Suprapubic skin (tissue), 4 donors: ENCODE data around the gene YTHDF1. TPM values are rescaled to one million over a fixed set of nuclear protein-coding genes. Genes with fewer than 3 reads are reported as not detected.

ENCODE experiments used
- DNase-seq, 2 donors: peaks; one replicate each; pipeline ENCODE4 v3.0.0-alpha.2; 2019; ENCODE audit warnings: low spot score in 2 of 2
- H3K27ac ChIP-seq: fragments of 200-600 bp; sonication (generic); one replicate; pipeline ENCODE4 v1.5.1; 2019
- H3K27me3 ChIP-seq: fragments of 200-600 bp; sonication (generic); one replicate; pipeline ENCODE4 v1.5.1; 2019
- H3K36me3 ChIP-seq: fragments of 200-600 bp; sonication (generic); one replicate; pipeline ENCODE4 v1.5.1; 2019
- H3K4me1 ChIP-seq: fragments of 200-600 bp; sonication (generic); one replicate; pipeline ENCODE4 v1.5.1; 2019
- H3K4me3 ChIP-seq: fragments of 200-600 bp; sonication (generic); one replicate; pipeline ENCODE4 v1.5.1; 2019; ENCODE audit warnings: mild to moderate bottlenecking
- H3K9me3 ChIP-seq: fragments of 200-600 bp; sonication (generic); one replicate; pipeline ENCODE4 v1.5.1; 2019
- EP300 ChIP-seq: sonication (generic); formaldehyde crosslinking; IDR thresholded peaks from one replicate; pipeline ENCODE4 v1.6.1; 2017; ENCODE audit warnings: antibody characterized with exemption
- POLR2A ChIP-seq, 2 donors: fragments of 450-650 bp; IDR thresholded peaks; one replicate each; pipeline ENCODE4 v1.6.1; 2017; ENCODE audit warnings: antibody characterized with exemption in 2 of 2, mild to moderate bottlenecking in 2 of 2, moderate library complexity in 2 of 2
- POLR2AphosphoS5 ChIP-seq, 3 donors: sonication (generic); formaldehyde crosslinking; IDR thresholded peaks; one replicate each; pipeline ENCODE4 v1.6.1; 2017; ENCODE audit warnings: antibody characterized with exemption in 3 of 3
- WGBS: methylation state at CpG from one replicate; pipeline ENCODE4 v1.1.5; 2018; 5-methylcytosine and 5-hydroxymethylcytosine counted together
- total RNA-seq, 4 donors: library from RNA; depleted of rRNA; stranded (reverse); fragments of >200 nt; gene quantifications; one replicate each; pipeline ENCODE4 v1.1.0, GENCODE V29; 2016
- TF ChIP-seq, protein P1 (sequence below), 2 donors: fragments of 200-600 bp in 1 of 2; fragments of 450-650 bp in 1 of 2; sonication (generic) in 1 of 2; IDR thresholded peaks; one replicate each; pipeline ENCODE4 v1.5.1; 2016 to 2019; ENCODE audit warnings: antibody characterized with exemption in 2 of 2, mild to moderate bottlenecking in 1 of 2, moderate library complexity in 1 of 2

YTHDF1 gene
- total RNA-seq, 4 donors from 2014 or later, result 32.7 to 40.6 (median 34.0) TPM

GRCh38 chr20:63210011-63210605 is 5.8 kb downstream of the YTHDF1 start:
- H3K9me3 ChIP-seq, result no peaks in the 10 kb centered on the region
- no peaks in the 10 kb centered on the region for H3K27me3 ChIP-seq
- 78% methylated on average over 9 of the region's 11 CpGs for WGBS
- no peak for DNase-seq
- H3K27ac ChIP-seq, result no peak overlapping the region
- H3K36me3 ChIP-seq, result peaks cover 72% of the 10 kb centered on the region
- no peak overlapping the region for H3K4me3 ChIP-seq
- TF ChIP-seq POLR2AphosphoS5 (IDR thresholded peaks at IDR 0.05) (no peak), EP300 (no peak), POLR2A (IDR thresholded peaks at IDR 0.05) (no peak)
- TF ChIP-seq, protein P1, sequence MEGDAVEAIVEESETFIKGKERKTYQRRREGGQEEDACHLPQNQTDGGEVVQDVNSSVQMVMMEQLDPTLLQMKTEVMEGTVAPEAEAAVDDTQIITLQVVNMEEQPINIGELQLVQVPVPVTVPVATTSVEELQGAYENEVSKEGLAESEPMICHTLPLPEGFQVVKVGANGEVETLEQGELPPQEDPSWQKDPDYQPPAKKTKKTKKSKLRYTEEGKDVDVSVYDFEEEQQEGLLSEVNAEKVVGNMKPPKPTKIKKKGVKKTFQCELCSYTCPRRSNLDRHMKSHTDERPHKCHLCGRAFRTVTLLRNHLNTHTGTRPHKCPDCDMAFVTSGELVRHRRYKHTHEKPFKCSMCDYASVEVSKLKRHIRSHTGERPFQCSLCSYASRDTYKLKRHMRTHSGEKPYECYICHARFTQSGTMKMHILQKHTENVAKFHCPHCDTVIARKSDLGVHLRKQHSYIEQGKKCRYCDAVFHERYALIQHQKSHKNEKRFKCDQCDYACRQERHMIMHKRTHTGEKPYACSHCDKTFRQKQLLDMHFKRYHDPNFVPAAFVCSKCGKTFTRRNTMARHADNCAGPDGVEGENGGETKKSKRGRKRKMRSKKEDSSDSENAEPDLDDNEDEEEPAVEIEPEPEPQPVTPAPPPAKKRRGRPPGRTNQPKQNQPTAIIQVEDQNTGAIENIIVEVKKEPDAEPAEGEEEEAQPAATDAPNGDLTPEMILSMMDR (IDR thresholded peaks at IDR 0.05), result no peak
- H3K4me1 ChIP-seq, result peaks cover 49% of the 10 kb centered on the region

DNA sequence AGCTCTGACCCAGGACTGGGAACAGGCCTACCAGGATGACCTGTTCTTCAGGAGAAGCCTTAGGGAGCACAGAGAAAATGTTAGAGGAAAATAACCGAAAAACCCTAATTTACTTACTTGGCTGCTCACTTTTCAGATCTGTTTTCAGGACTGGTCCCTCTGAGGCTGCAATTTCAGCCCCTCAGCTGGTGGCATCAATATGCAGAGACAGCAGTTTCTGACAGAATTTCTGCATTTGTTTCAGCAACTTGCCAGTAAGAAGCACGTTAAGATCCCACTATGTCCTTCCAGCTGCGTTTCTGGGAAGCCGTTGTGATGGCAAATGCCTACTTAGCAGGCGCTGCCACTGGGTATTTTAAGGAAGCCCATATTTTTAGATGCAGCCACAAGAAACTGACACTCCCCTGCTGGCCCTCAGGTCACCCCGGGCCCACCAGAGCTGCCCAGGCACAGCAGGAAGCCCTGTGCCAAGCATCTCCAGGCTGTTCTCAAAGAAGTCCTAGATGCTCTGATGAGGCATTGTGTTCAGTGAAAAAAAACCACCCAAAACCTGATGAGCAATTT is 7.5 kb downstream of the YTHDF1 start:
- H3K36me3 ChIP-seq, result peaks cover 83% of the 10 kb centered on the region

GRCh38 chr20:63206878-63207277 is 9.1 kb downstream of the YTHDF1 start:
- no peak overlapping the region for H3K27ac ChIP-seq
- H3K4me1 ChIP-seq, result peaks cover 18% of the 10 kb centered on the region
- TF ChIP-seq POLR2A (IDR thresholded peaks at IDR 0.05) (no peak), POLR2AphosphoS5 (IDR thresholded peaks at IDR 0.05) (no peak), EP300 (no peak)
- TF ChIP-seq, protein P1 (IDR thresholded peaks at IDR 0.05), result no peak
- DNase-seq, result no peak
- H3K4me3 ChIP-seq, result no peak overlapping the region
- H3K9me3 ChIP-seq, result no peaks in the 10 kb centered on the region
- 18% methylated on average over 5 of the region's 11 CpGs for WGBS
- H3K27me3 ChIP-seq, result no peaks in the 10 kb centered on the region
- H3K36me3 ChIP-seq, result peaks cover 84% of the 10 kb centered on the region

More for the DNA sequence above, 7.5 kb downstream of the YTHDF1 start:
- 74% methylated on average over 6 of the region's 6 CpGs for WGBS
- peaks cover 33% of the 10 kb centered on the region for H3K4me1 ChIP-seq
- no peak overlapping the region for H3K4me3 ChIP-seq
- no peaks in the 10 kb centered on the region for H3K9me3 ChIP-seq
- H3K27me3 ChIP-seq, result no peaks in the 10 kb centered on the region
- TF ChIP-seq, protein P1 (IDR thresholded peaks at IDR 0.05), result no peak
- no peak for TF ChIP-seq POLR2A (IDR thresholded peaks at IDR 0.05)
- TF ChIP-seq EP300, result no peak
- TF ChIP-seq POLR2AphosphoS5 (IDR thresholded peaks at IDR 0.05), result no peak
- H3K27ac ChIP-seq, result no peak overlapping the region
- DNase-seq, result no peak

GRCh38 chr20:63205896-63206295 is 10.0 kb downstream of the YTHDF1 start:
- Histone ChIP-seq H3K27ac (no peak overlapping the region), H3K36me3 (peaks cover 82% of the 10 kb centered on the region), H3K4me3 (no peak overlapping the region), H3K27me3 (no peaks in the 10 kb centered on the region), H3K4me1 (peaks cover 11% of the 10 kb centered on the region), H3K9me3 (no peaks in the 10 kb centered on the region)
- 73% methylated on average over 3 of the region's 10 CpGs for WGBS
- no peak for DNase-seq
- TF ChIP-seq POLR2AphosphoS5 (IDR thresholded peaks at IDR 0.05), result no peak

- no peaks in the 10 kb centered on the region for H3K9me3 ChIP-seq
- no peak overlapping the region for H3K4me3 ChIP-seq
- H3K36me3 ChIP-seq, result peaks cover 74% of the 10 kb centered on the region
- 94% methylated on average over 2 of the region's 5 CpGs for WGBS
- H3K27ac ChIP-seq, result no peak overlapping the region
- no peaks in the 10 kb centered on the region for H3K27me3 ChIP-seq
- TF ChIP-seq POLR2AphosphoS5 (IDR thresholded peaks at IDR 0.05) (no peak), EP300 (no peak), POLR2A (IDR thresholded peaks at IDR 0.05) (no peak)
- TF ChIP-seq, protein P1 (IDR thresholded peaks at IDR 0.05), result no peak
- DNase-seq, result no peak
- H3K4me1 ChIP-seq, result peaks cover 11% of the 10 kb centered on the region
Measured at GRCh38 chr20:63204362-63204761, 11.6 kb downstream of the YTHDF1 start.
